Activated T-cell treated with anti-CD3 and anti-CD28 coated beads for 24 hours (primary cell): ENCODE data around the gene HPSE2.

Source experiments
- DNase-seq: peaks from one replicate; pipeline ENCODE4 v3.0.0-alpha.2; 2020; ENCODE audit warnings: low read depth

The HPSE2 gene

DNA sequence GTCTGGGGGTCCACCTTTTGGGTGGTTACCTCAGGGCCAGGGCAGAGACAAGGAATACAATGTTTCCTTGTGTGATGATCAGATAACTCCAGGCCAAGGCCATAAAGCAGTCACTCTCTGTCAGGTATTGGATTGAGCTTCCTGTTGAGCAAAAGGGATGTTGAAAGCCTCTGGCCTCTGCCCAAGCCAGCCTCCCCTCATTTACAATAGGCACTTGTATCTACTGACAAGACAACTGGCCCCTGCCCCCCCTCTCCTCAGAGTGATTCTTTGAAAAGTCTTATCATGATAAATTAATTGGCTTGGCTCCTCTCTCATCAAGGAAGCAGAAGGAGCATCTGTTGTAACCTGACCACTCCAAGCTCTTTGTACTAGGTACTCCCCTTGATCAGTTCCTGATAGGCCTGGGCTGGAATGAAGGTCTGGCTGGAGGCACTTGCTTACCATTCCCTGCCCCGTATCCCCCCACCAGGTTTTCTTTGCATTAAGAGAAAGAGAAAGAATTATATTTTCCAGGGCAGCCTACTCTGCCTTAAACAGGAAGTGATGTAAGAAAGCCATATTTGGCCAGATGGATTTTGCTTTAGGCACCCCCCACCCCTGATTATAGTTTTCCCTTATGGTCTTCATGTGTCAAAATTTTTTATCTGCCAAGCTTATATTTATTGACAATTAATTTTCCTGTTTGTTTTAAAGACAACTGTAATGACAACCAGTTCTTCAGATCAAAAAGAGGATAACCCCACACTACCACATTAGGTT lies 746.8 kb downstream of the HPSE2 start:
- no peak for DNase-seq

DNA sequence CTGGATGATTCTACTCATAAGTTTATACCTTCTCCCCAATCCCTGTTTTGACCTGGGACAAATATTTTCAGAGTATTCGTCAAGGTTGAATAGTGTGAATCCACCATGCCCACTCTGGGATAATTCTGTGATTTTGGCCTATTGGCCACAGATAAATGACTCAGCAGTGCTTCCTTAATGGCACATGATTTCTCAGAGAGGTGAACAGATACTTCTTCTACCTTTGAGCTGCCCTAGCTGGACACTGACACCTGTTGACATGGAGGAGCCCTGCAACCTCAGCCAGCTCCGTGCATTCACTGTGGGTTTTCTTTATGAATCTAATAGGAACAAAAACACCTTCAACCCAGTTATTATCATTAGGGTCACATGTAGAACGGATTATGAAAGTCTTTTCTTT lies 748.0 kb downstream of the HPSE2 start:
- no peak for DNase-seq

DNA sequence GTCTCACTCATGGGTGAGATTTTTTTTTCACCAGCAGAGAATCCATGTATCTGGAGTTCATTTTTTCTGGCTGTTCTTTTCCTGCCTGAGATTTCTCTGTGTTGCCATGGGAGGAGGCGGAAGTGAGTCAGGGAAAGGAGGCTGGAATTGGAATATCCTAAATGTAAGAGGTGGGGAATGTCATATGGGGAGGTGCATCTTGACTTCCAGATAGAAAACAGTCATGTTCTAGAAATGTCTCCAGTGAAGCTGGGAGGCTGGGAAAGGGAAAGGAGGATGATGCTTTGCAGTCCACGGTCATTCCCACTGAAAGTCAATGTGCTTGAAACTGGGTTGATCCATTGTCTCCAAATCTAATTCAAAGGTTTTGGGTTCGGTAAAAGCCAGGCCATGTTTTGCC lies 749.2 kb downstream of the HPSE2 start:
- no peak for DNase-seq

DNA sequence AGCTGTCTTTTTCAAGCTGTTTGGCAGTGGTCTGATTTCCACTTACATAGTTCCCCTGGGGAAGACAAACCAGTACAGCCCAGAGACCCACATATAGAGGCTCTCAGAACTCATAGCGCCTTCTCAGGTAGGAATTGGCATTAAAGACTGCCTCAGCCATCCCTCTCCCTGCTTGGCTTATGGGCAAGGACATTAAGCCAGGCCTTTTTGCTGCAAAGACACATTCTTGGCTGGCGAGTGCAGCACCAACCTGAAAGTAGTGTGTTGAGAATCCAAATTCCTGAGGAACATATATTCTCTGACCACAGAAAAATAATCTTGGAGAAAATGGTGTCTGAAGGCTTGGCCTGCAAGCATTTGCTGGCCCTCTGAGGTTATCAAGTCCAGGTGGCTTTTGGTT lies 749.7 kb downstream of the HPSE2 start:
- no peak for DNase-seq

DNA sequence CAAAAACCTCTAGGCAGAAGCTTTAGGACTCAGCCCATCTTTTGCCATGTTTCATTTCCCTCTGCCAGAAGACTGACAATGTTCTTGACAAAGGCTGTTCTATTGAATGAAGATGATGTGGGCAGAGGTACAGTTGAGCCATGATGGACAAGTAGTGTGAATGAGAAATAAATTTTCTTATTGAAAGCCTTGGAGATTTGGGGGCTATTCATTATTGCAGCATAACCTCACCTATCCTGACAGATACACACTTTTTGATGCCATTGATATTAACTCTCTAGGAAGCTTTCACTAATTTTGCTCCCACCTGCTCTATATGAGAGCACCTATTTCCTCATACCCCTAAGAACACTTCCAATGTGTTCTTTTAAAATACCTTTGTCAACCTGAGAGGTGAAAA lies 752.0 kb downstream of the HPSE2 start:
- DNase-seq = no peak

DNA sequence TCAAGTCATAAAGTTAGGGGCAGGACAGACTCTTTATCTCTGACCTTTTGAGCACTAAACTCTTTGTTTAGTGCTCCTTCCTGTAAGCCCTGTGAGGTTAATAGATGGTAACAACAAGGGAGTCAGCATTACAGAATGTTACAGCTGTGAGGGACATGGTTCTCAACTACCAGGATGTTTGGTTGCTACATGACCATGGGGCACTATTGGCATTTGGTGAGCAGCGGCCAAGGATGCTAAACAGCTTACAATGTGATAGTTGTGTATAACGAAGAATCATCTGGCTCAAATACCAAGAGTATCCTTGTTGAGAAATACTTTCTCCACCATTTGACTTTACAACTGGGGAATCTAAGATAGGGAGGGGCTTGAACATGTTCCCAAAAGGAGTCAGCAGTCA lies 753.6 kb downstream of the HPSE2 start:
- DNase-seq = no peak

DNA sequence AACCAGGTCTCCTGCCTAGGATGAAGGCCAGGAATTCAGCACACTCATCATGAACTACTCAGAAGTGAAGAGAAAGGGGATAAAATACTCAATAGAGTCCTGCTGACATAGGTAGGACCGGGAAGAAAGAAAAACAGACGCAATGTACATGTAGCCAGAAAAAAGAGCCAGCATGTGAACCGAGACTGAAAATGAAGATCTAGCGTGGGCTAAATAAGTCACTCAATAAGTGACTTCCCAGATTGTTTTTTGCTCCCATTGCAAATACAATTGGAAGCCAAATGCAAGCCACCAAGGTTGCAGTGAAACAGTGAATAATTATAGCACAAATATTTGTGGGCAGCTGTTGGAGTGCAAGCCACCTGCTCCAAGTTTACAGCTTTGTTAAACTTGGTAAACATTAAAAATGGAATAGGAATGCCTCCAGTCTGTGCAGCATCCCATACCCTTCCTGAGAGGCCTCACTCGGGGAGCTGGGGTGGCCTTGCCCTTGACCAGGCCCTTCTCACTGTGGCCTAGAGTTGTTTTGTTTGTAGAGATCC lies 754.2 kb downstream of the HPSE2 start:
- DNase-seq = no peak

DNA sequence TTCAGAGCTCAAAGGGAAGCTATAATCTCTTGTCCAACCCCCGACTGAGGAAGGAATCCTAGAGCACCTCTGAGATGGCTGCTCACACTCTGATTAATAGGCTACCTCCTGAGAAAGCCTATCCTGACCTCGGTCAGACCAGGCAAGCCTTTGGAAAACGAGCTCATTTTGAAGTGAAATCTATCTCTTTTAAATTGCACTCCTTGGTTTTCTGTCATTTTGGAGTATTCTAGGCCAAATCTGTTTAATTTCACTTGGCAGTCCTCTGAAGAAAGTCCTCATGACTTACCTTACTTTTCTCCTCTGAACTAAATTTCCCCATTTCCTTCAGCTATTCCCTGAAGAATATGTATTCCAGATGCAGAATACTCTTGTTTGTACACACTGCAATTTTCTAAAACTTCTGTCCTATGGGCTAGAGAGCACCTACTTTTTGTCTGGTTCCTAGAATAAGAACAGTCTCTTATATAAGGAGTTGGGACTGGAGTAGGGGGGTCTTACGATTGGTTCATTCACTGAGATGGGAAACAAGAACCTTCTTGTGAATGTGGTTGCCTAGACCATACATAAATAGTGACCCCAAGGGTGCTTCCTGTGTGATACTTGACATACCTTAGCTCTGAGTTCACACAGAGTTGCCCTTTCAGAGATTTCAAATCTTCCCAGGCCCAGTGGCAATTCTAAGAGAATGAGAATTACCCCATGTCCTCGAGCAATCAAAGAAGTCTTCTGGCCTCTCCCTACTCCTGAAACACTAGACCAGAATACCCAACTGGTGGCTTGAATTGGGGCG lies 757.0 kb downstream of the HPSE2 start:
- no peak for DNase-seq

DNA sequence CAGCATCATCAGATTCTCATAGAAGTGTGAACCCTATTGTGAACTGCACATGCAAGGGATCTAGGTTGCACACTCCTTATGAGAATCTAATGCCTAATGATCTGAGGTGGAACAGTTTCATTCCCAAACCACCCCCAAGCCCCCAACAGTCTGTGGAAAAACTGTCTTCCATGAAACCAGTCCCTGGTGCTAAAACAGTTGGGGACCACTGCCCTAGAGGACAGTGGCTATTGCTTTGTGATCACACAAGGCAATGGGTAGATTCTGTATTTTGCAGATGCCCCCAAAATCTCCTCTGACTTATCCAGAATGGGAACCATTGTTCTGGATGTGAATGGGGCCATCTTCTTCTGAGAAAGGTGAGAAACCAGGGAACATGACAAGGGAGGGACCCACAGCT lies 757.8 kb downstream of the HPSE2 start:
- DNase-seq = no peak

DNA sequence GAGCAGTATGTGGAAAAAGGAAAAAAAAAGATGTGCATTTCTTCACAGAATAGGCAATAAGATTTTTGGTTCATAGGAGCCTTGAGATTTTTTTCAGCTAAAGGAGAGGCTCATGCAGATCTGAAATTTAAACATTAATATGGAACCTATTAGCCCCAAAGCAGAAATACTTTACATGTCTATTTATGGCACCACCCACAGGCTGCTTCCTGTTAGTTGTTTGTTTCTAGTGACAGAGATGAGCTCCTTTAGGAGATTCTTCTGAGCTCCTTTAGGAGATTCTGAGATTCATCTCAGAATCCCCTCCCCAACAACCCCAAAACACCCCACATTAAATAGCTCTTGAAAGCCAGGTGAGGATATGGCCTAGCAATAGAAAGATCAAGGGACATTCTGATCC lies 761.0 kb downstream of the HPSE2 start:
- DNase-seq = no peak

DNA sequence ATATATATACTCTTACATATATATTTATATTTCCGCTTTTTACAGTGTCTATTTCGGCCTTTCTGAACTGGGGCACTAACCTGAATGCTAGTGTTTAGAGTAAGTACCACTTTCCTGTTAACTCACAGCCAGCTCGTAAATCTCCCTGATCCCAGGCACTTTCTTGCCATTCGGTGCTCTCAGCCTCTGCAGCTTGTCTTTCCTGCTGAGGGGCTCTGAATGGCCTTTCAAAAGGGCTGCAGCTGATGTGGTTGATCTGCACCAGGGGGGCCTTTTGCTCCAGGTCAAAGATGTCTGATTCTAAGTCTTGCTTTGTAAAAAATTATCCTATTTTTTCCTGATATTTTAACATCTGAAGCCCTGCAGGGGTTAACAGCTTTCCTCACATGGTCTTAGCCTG lies 763.5 kb downstream of the HPSE2 start:
- DNase-seq = no peak

DNA sequence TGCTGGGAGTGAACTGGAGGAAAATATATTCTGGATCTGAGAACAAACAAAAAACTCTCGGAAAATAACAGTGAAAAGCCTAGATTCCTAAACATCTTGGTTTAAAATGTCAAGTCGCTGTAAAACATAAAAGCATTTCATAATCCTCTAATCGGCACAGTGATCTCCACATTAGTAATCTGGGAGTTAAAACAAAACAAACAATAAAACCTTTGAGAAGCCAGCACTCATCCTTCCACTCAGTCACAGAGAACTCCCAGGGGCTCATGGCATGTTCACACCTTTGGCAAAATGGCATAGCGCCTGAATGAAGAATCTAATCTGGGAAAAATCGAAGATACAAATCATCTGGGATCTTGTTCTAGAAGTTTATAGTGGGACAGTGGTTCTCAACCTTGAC lies 764.8 kb downstream of the HPSE2 start:
- DNase-seq = no peak

DNA sequence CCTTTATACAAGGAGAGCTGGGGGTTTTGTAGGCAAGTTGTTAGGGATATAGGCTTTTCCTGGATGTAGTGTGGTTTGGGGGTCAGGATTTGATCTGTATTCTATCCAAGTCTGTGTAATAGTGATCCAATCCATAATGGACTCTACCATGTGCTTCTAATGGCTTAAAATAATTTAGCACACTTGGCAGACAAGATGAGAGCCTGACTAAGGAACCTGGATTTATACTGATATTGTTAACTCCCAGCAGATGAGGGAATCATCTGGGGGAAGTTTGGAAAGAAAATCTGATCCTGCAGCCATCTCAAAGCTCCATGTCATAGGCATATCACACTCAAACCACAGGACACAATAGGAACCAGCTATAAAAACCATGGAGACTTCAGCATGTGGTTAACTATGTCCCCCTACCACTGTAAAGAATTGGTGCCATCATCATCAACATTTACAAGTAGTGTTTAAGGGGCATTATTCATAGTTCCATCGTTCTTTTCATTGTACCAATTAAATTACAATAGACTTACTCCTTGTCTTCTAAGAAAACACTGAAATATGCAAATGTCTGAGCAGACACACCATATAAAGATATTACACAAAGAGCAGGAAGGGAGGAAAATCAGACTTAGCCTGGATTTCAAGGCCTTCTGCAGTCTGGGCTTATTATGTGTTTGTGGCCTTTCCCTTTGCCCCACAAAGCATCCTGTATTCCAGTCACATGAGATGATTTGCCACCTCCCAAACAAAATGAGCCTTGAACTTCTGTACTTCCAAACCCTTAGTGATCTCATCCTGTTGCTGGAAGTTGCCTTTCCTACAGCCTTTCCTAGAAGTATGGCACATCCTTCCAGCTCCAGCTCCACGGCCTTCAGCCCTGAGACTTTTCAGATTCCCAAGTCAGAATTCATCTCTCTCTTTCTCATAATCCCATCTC lies 766.4 kb downstream of the HPSE2 start:
- DNase-seq = no peak

DNA sequence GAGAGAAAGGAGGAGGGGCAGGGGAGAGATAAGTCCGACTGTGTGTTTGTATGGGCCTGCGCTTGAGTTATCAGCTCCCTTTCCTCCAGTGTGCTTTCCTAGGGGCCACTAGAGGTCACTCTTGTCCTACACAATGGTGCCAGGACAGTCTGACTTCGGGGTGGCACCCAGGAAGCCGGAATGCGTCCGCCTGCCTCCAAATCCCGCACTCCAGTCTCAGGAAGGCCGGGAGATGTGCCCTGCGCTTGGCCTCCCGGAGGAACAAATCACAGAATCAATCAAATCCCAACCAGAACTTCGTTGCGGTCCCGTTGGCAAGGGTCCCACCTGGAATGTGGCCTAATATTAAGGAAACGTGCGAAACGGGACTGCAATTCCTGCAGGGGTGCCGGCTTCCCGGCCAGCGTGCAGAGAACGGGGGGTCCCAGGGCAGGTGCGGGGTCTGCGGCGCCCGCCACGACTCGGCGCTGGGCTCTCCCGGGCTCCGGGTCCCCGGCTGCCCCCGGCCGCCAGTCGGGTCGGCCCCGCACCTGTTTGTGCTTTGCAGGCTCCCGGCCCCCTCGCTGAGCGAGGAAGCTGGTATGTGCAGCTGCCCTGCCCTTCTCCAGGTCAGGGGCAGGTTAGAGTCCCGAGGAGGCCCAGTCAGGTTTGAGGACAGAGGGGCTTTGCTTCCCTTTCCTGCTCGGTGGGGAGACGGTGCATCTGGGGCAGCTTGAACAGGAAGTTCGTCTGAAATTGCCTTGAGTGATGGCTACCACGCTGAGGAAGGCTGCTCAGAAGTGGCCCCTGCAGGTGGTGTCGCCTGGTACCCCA lies 767.9 kb downstream of the HPSE2 start:
- peak; percentile 46 for DNase-seq

DNA sequence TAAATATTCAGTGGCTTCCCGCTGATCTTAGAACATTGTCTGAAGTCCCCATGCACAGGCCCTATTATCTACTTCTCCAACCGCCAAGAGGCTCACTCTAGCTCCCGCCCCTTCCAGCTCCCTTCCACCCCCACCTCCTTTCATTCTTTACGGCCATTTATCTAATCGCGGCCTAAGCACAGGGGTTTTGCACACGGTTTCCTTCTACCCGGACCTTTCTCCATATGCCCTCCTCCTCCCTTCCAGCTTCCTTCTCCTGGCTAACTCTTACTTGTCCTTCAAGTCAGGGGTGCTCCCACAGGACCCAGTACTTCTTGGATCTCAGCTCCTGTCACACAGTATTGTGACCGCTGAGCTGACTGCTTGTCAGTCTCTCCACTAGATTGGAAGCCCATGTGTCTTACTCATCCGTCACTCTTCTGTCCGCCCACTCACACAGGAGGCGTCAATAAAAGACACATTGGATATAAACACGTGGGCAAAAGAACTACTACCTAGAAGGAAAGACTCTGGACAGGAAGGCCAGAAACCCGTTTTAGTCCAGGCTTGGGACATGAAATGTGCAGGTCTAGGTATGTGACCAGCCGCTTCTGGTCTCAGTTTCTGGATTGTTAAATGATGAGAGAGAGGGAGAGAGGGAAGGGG lies 768.7 kb downstream of the HPSE2 start:
- no peak for DNase-seq

DNA sequence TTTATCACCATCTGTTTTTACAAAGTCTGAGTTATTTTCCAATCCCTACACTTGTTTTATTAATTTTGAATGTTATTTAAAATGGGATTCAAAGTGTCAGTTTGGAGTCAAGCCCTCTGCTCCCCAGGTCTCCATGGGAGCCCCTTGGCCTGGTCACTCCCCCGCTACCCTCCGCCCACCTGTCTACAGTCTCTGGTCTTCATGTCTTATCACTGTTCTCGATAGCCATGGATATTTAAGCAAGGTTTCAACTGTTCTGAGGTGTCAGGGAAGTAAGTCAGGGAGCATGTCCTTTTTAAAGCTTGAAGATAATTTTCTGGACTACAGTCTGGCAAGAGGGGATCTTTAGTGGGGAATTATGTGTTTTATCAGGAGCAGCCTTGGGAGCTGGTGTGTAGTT lies 769.8 kb downstream of the HPSE2 start:
- DNase-seq = no peak

DNA sequence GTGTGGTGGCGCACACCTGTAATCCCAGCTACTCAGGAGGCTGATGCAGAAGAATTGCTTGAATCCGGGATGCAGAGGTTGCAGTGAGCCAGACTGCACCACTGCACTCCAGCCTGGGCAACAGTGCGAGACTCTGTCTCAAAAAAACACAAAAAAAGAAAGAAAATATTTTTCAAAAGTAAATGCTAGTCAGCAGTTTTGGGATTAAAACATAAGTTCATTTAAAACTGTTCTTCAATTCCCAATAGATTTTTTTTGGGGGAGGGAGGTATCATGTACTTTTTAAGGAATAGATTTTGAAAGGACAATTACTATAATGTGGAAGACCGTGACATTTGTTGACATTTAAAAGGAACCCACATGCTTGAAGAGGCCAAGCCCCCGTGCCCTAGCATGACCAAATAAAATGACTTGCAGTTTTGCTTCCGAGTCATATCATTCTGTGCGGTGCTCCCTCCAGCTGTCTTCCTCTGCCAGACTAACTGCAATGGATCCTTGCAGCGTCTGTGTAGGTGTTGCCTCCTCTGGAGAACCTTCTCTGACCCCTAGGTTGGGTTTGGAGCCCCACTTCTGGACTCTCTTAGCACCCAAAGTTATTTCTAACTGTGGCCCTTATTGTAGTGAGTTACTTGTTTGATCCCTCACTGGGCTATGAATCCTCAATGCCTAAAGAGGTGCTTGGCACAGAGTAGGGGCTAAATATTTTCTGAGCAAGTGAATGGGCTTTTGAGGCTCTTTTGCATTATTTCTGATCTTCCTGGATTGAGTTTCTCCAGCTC lies 771.5 kb downstream of the HPSE2 start:
- DNase-seq = no peak

DNA sequence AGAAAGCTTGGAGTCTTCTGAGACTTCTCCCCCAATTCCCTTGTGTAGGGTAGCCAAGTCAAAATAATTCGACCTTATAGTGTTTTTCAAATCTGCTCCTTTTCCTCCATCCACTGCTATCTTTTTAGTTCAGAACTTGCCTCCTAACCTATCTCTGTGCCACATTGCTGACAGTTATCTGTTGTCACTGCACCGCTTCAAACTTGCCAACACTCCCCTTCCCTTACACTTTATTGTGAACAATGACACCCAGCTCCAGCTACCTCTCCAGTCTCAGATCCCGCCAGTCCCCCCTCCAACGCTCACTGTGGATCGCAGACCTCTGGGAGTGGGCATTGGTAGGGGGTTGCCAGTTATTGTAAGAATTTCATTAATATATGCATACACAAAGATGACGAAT lies 772.6 kb downstream of the HPSE2 start:
- no peak for DNase-seq

DNA sequence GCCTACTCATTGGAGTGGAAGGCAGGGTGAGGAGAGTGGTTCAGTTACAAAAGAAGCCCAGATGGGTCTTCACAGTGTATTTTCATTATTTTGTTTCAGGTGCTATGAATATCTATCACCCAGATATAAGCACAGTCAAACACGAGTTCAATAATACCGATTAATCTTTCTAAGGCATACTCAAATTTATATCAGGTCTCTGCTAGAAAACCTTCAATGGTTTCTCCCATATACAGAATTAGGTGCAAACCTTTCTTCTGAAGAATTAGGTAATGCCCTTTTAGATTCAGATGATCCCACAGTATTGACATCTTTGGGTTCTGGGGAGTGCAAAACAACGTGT lies 774.2 kb downstream of the HPSE2 start:
- DNase-seq = no peak

DNA sequence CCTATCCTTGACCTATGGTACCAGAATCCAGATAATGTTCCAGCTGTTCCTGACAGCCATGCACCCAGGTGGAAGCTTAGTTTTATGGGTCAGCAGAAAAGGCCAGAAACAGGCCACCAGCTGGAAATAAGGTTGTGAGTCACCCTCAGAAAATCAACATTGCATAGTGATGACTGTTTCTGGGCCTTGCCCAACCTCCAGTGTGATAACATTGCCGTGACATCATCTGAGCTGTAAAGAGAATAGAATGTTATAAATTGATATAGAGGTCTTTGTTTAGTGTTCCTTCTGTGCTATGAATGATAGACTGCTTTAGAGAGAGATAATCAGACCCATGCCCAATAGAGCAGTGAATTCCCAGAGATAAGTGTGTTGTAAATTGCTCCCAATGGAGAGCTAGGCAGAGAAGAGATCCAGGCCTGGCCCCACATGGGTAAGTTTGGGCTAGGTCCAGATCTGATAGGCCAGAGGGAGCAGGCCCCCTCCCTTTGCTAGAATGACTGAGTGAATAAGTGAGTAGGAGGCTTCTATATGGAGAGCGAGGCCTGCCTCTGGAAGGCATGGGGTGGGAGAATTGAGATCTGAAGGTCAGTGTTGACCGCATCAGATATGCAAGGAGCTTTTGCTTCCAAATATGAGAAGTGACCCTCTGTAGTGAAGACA lies 774.7 kb downstream of the HPSE2 start:
- no peak for DNase-seq
